GM12865 (cell line): ENCODE results near the gene RRBP1.

Experiments
- DNase-seq: peaks from one replicate; pipeline ENCODE4 v3.0.0; 2010; ENCODE audit warnings: low read depth
- H3K4me3 ChIP-seq: 2 replicates; pipeline ENCODE4 v1.5.1; 2011; ENCODE audit warnings: mild to moderate bottlenecking, low read depth, low read length, control low read depth
- CTCF ChIP-seq: IDR thresholded peaks from 2 replicates; pipeline ENCODE4 v1.5.1; 2011; ENCODE audit warnings: low read length, control low read depth, low read depth, inconsistent platforms; ENCODE audit not compliant: insufficient read depth; ENCODE audit errors: missing control alignments

RRBP1 gene

GRCh38 chr20:17614812-17615644 lies 67.0 kb downstream of the RRBP1 start:
- TF ChIP-seq CTCF: no peak
- DNase-seq: no peak
- no peak overlapping the region for H3K4me3 ChIP-seq

GRCh38 chr20:17614176-17614811 lies 67.7 kb downstream of the RRBP1 start:
- TF ChIP-seq CTCF: no peak
- H3K4me3 ChIP-seq: no peak overlapping the region
- DNase-seq: no peak

- DNase-seq: no peak
- no peak overlapping the region for H3K4me3 ChIP-seq
- TF ChIP-seq CTCF: no peak
These were observed 68.5 kb downstream of the RRBP1 start for GRCh38 chr20:17613328-17614175.

GRCh38 chr20:17612992-17613327 lies 69.1 kb downstream of the RRBP1 start:
- TF ChIP-seq CTCF: no peak
- no peak for DNase-seq
- no peak overlapping the region for H3K4me3 ChIP-seq

GRCh38 chr20:17612287-17612991 lies 69.6 kb downstream of the RRBP1 start:
- DNase-seq: no peak
- TF ChIP-seq CTCF: no peak
- no peak overlapping the region for H3K4me3 ChIP-seq

GRCh38 chr20:17611540-17612286 lies 70.3 kb downstream of the RRBP1 start:
- DNase-seq: no peak
- no peak for TF ChIP-seq CTCF
- H3K4me3 ChIP-seq: no peak overlapping the region
